Dermis blood vessel endothelial cell (primary cell): ENCODE data around the gene LTBR. TPM values are rescaled to one million over a fixed set of nuclear protein-coding genes. Genes with fewer than 3 reads are reported as not detected.
A peak's percentile ranks its signal among the peaks of the same experiment; 100 is the strongest.
"Not testable (repeated sequence)": the region's sequence is repeated elsewhere in the genome, so short reads cannot be mapped to it uniquely, and the experiment has no call there.

Experiments used
- DNase-seq: peaks from one replicate; pipeline ENCODE4 v3.0.0; 2010
- total RNA-seq: library from RNA; depleted of rRNA; stranded (reverse); fragments of >200 nt; gene quantifications from 2 replicates; pipeline ENCODE4 v1.2.3, GENCODE V29; 2014

LTBR gene
- total RNA-seq, 1 donor from 2014 or later = 74.0 TPM

GRCh38 chr12:6426882-6427671, 43.1 kb downstream of the LTBR start:
- DNase-seq = peak; percentile 53

- not testable (repeated sequence) for DNase-seq
These were observed 43.8 kb downstream of the LTBR start for GRCh38 chr12:6427796-6428195.

GRCh38 chr12:6428326-6428725, 44.4 kb downstream of the LTBR start:
- DNase-seq = no peak

- peak; percentile 95 for DNase-seq
These were observed 46.4 kb downstream of the LTBR start for GRCh38 chr12:6430124-6430989.

GRCh38 chr12:6432991-6433390, 49.0 kb downstream of the LTBR start:
- no peak for DNase-seq

GRCh38 chr12:6434205-6435140, 50.5 kb downstream of the LTBR start:
- DNase-seq = no peak

GRCh38 chr12:6435961-6436715, 52.2 kb downstream of the LTBR start:
- DNase-seq = no peak

GRCh38 chr12:6437586-6437985, 53.6 kb downstream of the LTBR start:
- DNase-seq = no peak

GRCh38 chr12:6438345-6438744, 54.4 kb downstream of the LTBR start:
- DNase-seq = no peak

GRCh38 chr12:6440391-6440790, 56.4 kb downstream of the LTBR start:
- DNase-seq = no peak

Other genes with a start within 250 kb of the LTBR start
- gene CD9, start 183.8 kb upstream of the LTBR start, total RNA-seq = 517 and 1,153 TPM in 2 replicates
- 0.09 TPM in 1 of 2 replicates, not detected in the other for gene PLEKHG6, start 73.5 kb upstream of the LTBR start, total RNA-seq
- gene TNFRSF1A, start 42.1 kb upstream of the LTBR start, total RNA-seq = 58.9 and 67.6 TPM in 2 replicates
- gene SCNN1A, start 8.6 kb upstream of the LTBR start, total RNA-seq = 1.5 and 7.1 TPM in 2 replicates
- not detected in 2 replicates for gene CD27, start 60.8 kb downstream of the LTBR start, total RNA-seq
- gene TAPBPL, start 67.9 kb downstream of the LTBR start, total RNA-seq = 23.0 and 26.1 TPM in 2 replicates
- 0.51 and 4.1 TPM in 2 replicates for gene VAMP1, start 86.5 kb downstream of the LTBR start, total RNA-seq
- 86.4 and 167 TPM in 2 replicates for gene MRPL51, start 109.1 kb downstream of the LTBR start, total RNA-seq
- 28.2 and 102 TPM in 2 replicates for gene NCAPD2, start 109.9 kb downstream of the LTBR start, total RNA-seq
- 4,017 and 6,422 TPM in 2 replicates for gene GAPDH, start 150.4 kb downstream of the LTBR start, total RNA-seq
- gene IFFO1, start 171.9 kb downstream of the LTBR start, total RNA-seq = 13.1 and 13.6 TPM in 2 replicates
- 15.5 and 19.3 TPM in 2 replicates for gene NOP2, start 184.1 kb downstream of the LTBR start, total RNA-seq
- gene CHD4, start 223.2 kb downstream of the LTBR start, total RNA-seq = 213 and 302 TPM in 2 replicates